ENCODE data around the gene P2RY2.

The P2RY2 gene

GRCh38 chr11:73218106-73218829 is at the start of gene P2RY2:
TSS of gene P2RY2 (plus strand) at chr11:73218281. CDS start at chr11:73234160, 15,879 bp downstream.
- peak; percentile 89 for DNase-seq

- no peak for DNase-seq
Measured at GRCh38 chr11:73168925-73169579, 49.0 kb upstream of the P2RY2 start.

- DNase-seq, result no peak
Measured at GRCh38 chr11:73170140-73170539, 47.9 kb upstream of the P2RY2 start.

- DNase-seq, result no peak
Measured at GRCh38 chr11:73171436-73172161, 46.5 kb upstream of the P2RY2 start.

- no peak for DNase-seq
Measured at GRCh38 chr11:73172992-73173656, 45.0 kb upstream of the P2RY2 start.

GRCh38 chr11:73173755-73174494 is 44.2 kb upstream of the P2RY2 start:
- DNase-seq, result no peak

GRCh38 chr11:73174495-73174791 is 43.6 kb upstream of the P2RY2 start:
- no peak for DNase-seq

- DNase-seq, result no peak
Measured at GRCh38 chr11:73175551-73176144, 42.4 kb upstream of the P2RY2 start.

GRCh38 chr11:73176145-73176873 is 41.8 kb upstream of the P2RY2 start:
- DNase-seq, result no peak

- no peak for DNase-seq
Measured at GRCh38 chr11:73176874-73177155, 41.3 kb upstream of the P2RY2 start.

GRCh38 chr11:73177380-73177777 is 40.7 kb upstream of the P2RY2 start:
- DNase-seq, result no peak

GRCh38 chr11:73177778-73178539 is 40.1 kb upstream of the P2RY2 start:
- peak; percentile 94 for DNase-seq

GRCh38 chr11:73178681-73179080 is 39.4 kb upstream of the P2RY2 start:
- DNase-seq, result no peak

- DNase-seq, result peak; percentile 95
Measured at GRCh38 chr11:73182824-73183321, 35.2 kb upstream of the P2RY2 start.

GRCh38 chr11:73184953-73185671 is 33.0 kb upstream of the P2RY2 start:
- DNase-seq, result peak; percentile 89

GRCh38 chr11:73185680-73186293 is 32.3 kb upstream of the P2RY2 start:
- DNase-seq, result no peak

GRCh38 chr11:73186294-73186850 is 31.7 kb upstream of the P2RY2 start:
- peak; percentile 62 for DNase-seq

GRCh38 chr11:73186886-73187285 is 31.2 kb upstream of the P2RY2 start:
- DNase-seq, result no peak

GRCh38 chr11:73187854-73188253 is 30.2 kb upstream of the P2RY2 start:
- DNase-seq, result no peak
